MM.1S (cell line): ENCODE data around the gene UBL3.

Experiments
- DNase-seq: peaks from one replicate; pipeline ENCODE4 v3.0.0-alpha.2; 2015
- H2AFZ ChIP-seq: fragments of 300-600 bp; sonication (generic); 2 replicates; pipeline ENCODE4 v1.6.0; 2016; ENCODE audit warnings: antibody characterized with exemption, low read length
- H3F3A ChIP-seq: fragments of 300-600 bp; sonication (generic); 2 replicates; pipeline ENCODE4 v1.6.1; 2016; ENCODE audit warnings: mild to moderate bottlenecking, antibody characterized with exemption, low read length, moderate library complexity, mixed read lengths; ENCODE audit not compliant: insufficient read depth
- H3K27ac ChIP-seq: fragments of 300-600 bp; sonication (generic); 2 replicates; pipeline ENCODE4 v1.5.1; 2016; ENCODE audit warnings: mild to moderate bottlenecking, low read length
- H3K27me3 ChIP-seq: fragments of 300-600 bp; sonication (generic); replicated peaks from 2 replicates; pipeline ENCODE4 v1.6.0; 2016; ENCODE audit warnings: low read length; ENCODE audit not compliant: insufficient read depth
- H3K36me3 ChIP-seq: fragments of 300-600 bp; sonication (generic); replicated peaks from 2 replicates; pipeline ENCODE4 v1.6.1; 2016; ENCODE audit warnings: mild to moderate bottlenecking, low read length, mixed read lengths; ENCODE audit not compliant: insufficient read depth
- H3K4me1 ChIP-seq: fragments of 300-600 bp; sonication (generic); 2 replicates; pipeline ENCODE4 v1.6.1; 2016; ENCODE audit warnings: low read length, mixed read lengths
- H3K4me2 ChIP-seq: fragments of 300-600 bp; sonication (generic); 2 replicates; pipeline ENCODE4 v1.6.0; 2016; ENCODE audit warnings: low read depth, low read length
- H3K4me3 ChIP-seq: fragments of 300-600 bp; sonication (generic); 2 replicates; pipeline ENCODE4 v1.5.1; 2016; ENCODE audit warnings: low read length, mixed read lengths
- H3K79me2 ChIP-seq: fragments of 300-600 bp; sonication (generic); 2 replicates; pipeline ENCODE4 v1.6.1; 2016; ENCODE audit warnings: mixed run types, low read length, mixed read lengths
- H3K9ac ChIP-seq: fragments of 300-600 bp; sonication (generic); 2 replicates; pipeline ENCODE4 v1.6.1; 2016; ENCODE audit warnings: low read length, mixed read lengths
- H3K9me2 ChIP-seq: fragments of 300-600 bp; sonication (generic); replicated peaks from 2 replicates; pipeline ENCODE4 v1.6.1; 2016; ENCODE audit warnings: mild to moderate bottlenecking, low read length, mixed read lengths; ENCODE audit not compliant: insufficient read depth
- H3K9me3 ChIP-seq: fragments of 300-600 bp; sonication (generic); replicated peaks from 2 replicates; pipeline ENCODE4 v1.6.1; 2016; ENCODE audit warnings: mild to moderate bottlenecking, low read length, mixed read lengths; ENCODE audit not compliant: insufficient read depth
- H4K20me1 ChIP-seq: fragments of 300-600 bp; sonication (generic); 2 replicates; pipeline ENCODE4 v1.6.1; 2016; ENCODE audit warnings: mild to moderate bottlenecking, low read length, moderate library complexity, mixed read lengths; ENCODE audit not compliant: insufficient read depth
- EZH2 ChIP-seq: fragments of 300-600 bp; sonication (generic); optimal IDR thresholded peaks from 2 replicates; pipeline ENCODE3; 2017; ENCODE audit warnings: low read depth, mild to moderate bottlenecking, antibody characterized with exemption, low read length, mixed read lengths
- EZH2phosphoT487 ChIP-seq: fragments of 300-600 bp; sonication (generic); IDR thresholded peaks from 2 replicates; pipeline ENCODE4 v1.6.1; 2018; ENCODE audit warnings: antibody characterized with exemption, low read length
- TF ChIP-seq, protein P1 (sequence below): fragments of 300-600 bp; sonication (generic); IDR thresholded peaks from 2 replicates; pipeline ENCODE4 v1.5.1; 2016; ENCODE audit warnings: antibody characterized with exemption, low read length, mixed read lengths

UBL3 gene

GRCh38 chr13:29852472-29853054, 2.1 kb upstream of the UBL3 start:
- no peak overlapping the region for H3K4me2 ChIP-seq
- H3K27me3 ChIP-seq: no peaks in the 10 kb centered on the region
- no peaks in the 10 kb centered on the region for H3K9me2 ChIP-seq
- H3K27ac ChIP-seq: no peak overlapping the region
- no peaks in the 10 kb centered on the region for H3K4me1 ChIP-seq
- H3K79me2 ChIP-seq: peaks cover 6% of the 10 kb centered on the region; the same call in 1 of the 2 replicates
- H3K9me3 ChIP-seq: no peaks in the 10 kb centered on the region
- H3K4me3 ChIP-seq: no peak overlapping the region
- H3K9ac ChIP-seq: no peak overlapping the region
- no peaks in the 10 kb centered on the region for H3F3A ChIP-seq
- no peak for DNase-seq
- no peaks in the 10 kb centered on the region for H3K36me3 ChIP-seq
- TF ChIP-seq EZH2: no peak
- TF ChIP-seq, protein P1, sequence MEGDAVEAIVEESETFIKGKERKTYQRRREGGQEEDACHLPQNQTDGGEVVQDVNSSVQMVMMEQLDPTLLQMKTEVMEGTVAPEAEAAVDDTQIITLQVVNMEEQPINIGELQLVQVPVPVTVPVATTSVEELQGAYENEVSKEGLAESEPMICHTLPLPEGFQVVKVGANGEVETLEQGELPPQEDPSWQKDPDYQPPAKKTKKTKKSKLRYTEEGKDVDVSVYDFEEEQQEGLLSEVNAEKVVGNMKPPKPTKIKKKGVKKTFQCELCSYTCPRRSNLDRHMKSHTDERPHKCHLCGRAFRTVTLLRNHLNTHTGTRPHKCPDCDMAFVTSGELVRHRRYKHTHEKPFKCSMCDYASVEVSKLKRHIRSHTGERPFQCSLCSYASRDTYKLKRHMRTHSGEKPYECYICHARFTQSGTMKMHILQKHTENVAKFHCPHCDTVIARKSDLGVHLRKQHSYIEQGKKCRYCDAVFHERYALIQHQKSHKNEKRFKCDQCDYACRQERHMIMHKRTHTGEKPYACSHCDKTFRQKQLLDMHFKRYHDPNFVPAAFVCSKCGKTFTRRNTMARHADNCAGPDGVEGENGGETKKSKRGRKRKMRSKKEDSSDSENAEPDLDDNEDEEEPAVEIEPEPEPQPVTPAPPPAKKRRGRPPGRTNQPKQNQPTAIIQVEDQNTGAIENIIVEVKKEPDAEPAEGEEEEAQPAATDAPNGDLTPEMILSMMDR: no peak
- TF ChIP-seq EZH2phosphoT487: no peak
- no peaks in the 10 kb centered on the region for H4K20me1 ChIP-seq
- no peak overlapping the region for H2AFZ ChIP-seq

- Histone ChIP-seq H3K9me2 (no peaks in the 10 kb centered on the region), H3K79me2 (peaks cover 7% of the 10 kb centered on the region; the same call in 1 of the 2 replicates), H3K4me1 (no peaks in the 10 kb centered on the region), H3K9me3 (no peaks in the 10 kb centered on the region), H3K36me3 (no peaks in the 10 kb centered on the region), H3K9ac (peak overlapping the region; percentile 68), H3K4me3 (peak overlapping the region; percentile 76), H3K27me3 (no peaks in the 10 kb centered on the region), H3F3A (no peaks in the 10 kb centered on the region), H2AFZ (peak overlapping the region; percentile 75), H3K27ac (peak overlapping the region; percentile 61; the same call in 1 of the 2 replicates), H3K4me2 (peak overlapping the region; percentile 78), H4K20me1 (no peaks in the 10 kb centered on the region)
- peak; percentile 15 for DNase-seq
- TF ChIP-seq EZH2phosphoT487 (no peak), EZH2 (no peak)
- TF ChIP-seq, protein P1: no peak
Measured at GRCh38 chr13:29849731-29850212, 645 bp downstream of the UBL3 start.

- TF ChIP-seq EZH2 (no peak), EZH2phosphoT487 (no peak)
- TF ChIP-seq, protein P1: no peak
- H3K27me3 ChIP-seq: no peaks in the 10 kb centered on the region
- no peaks in the 10 kb centered on the region for H3K9me3 ChIP-seq
- peak overlapping the region; percentile 68; the same call in 1 of the 2 replicates for H3K9ac ChIP-seq
- peak overlapping the region; percentile 76 for H3K4me3 ChIP-seq
- H3K79me2 ChIP-seq: peaks cover 7% of the 10 kb centered on the region; the same call in 1 of the 2 replicates
- no peaks in the 10 kb centered on the region for H3F3A ChIP-seq
- peak overlapping the region; percentile 75 for H2AFZ ChIP-seq
- DNase-seq: peak; percentile 10
- peak overlapping the region; percentile 78 for H3K4me2 ChIP-seq
- no peaks in the 10 kb centered on the region for H3K36me3 ChIP-seq
- no peaks in the 10 kb centered on the region for H4K20me1 ChIP-seq
- H3K9me2 ChIP-seq: no peaks in the 10 kb centered on the region
- H3K27ac ChIP-seq: no peak overlapping the region; the same call in 1 of the 2 replicates
- H3K4me1 ChIP-seq: no peaks in the 10 kb centered on the region
Measured at GRCh38 chr13:29849071-29849631, 1.3 kb downstream of the UBL3 start.
